HepG2 (cell line): ENCODE results near the gene SLC2A2. TPM values are rescaled to one million over a fixed set of nuclear protein-coding genes. Genes with fewer than 3 reads are reported as not detected.

Experiments
- ARNT ChIP-seq: fragments of 450-650 bp; IDR thresholded peaks from 2 replicates; pipeline ENCODE4 v1.6.1; 2017
- CHCHD3 ChIP-seq: sonication (generic); formaldehyde crosslinking; IDR thresholded peaks from 2 replicates; pipeline ENCODE4 v1.8.0; 2022; ENCODE audit warnings: mild to moderate bottlenecking, missing genetic modification reagents, moderate library complexity
- ELF3 ChIP-seq: IDR thresholded peaks from 2 replicates; pipeline ENCODE4 v1.6.1; 2016; ENCODE audit warnings: missing genetic modification reagents, missing compliant biosample characterization
- FOXM1 ChIP-seq: sonication (generic); formaldehyde crosslinking; IDR thresholded peaks from 2 replicates; pipeline ENCODE4 v1.5.0; 2020; ENCODE audit warnings: missing genetic modification reagents
- GTF3A ChIP-seq: sonication (generic); formaldehyde crosslinking; conservative IDR thresholded peaks from 2 replicates; pipeline ENCODE4 v1.4.0; 2020; ENCODE audit warnings: mild to moderate bottlenecking, missing genetic modification reagents
- MBNL3 ChIP-seq: fragments of 250-450 bp; sonication (Bioruptor Pico); conservative IDR thresholded peaks from 2 replicates; pipeline ENCODE4 v1.8.0; 2022; ENCODE audit warnings: mild to moderate bottlenecking, inconsistent platforms
- NR2F6 ChIP-seq, 2 experiments: IDR thresholded peaks; 2 replicates each; pipeline ENCODE4 v1.6.1; 2016; ENCODE audit warnings: antibody characterized with exemption in 1 of 2, mild to moderate bottlenecking in 1 of 2
- NRL ChIP-seq: sonication (generic); formaldehyde crosslinking; IDR thresholded peaks from 2 replicates; pipeline ENCODE4 v1.5.0; 2020; ENCODE audit warnings: missing genetic modification reagents, mild to moderate bottlenecking, moderate library complexity, borderline replicate concordance
- PHF21A ChIP-seq: sonication (generic); formaldehyde crosslinking; IDR thresholded peaks from 2 replicates; pipeline ENCODE4 v1.5.0; 2020; ENCODE audit warnings: mild to moderate bottlenecking, missing genetic modification reagents
- TBX2 ChIP-seq: sonication (generic); formaldehyde crosslinking; IDR thresholded peaks from 2 replicates; pipeline ENCODE4 v1.5.0; 2020; ENCODE audit warnings: missing genetic modification reagents, mild to moderate bottlenecking, borderline replicate concordance
- XBP1 ChIP-seq: sonication (generic); formaldehyde crosslinking; IDR thresholded peaks from 2 replicates; pipeline ENCODE4 v1.5.0; 2020; ENCODE audit warnings: missing genetic modification reagents
- XRCC5 ChIP-seq: fragments of 200-400 bp; formaldehyde crosslinking; optimal IDR thresholded peaks from 2 replicates; pipeline ENCODE3; 2017; ENCODE audit warnings: mild to moderate bottlenecking, low read length
- ZBTB7B ChIP-seq: sonication (generic); formaldehyde crosslinking; IDR thresholded peaks from 2 replicates; pipeline ENCODE4 v1.4.0; 2020; ENCODE audit warnings: missing genetic modification reagents
- ZFX ChIP-seq: sonication (generic); formaldehyde crosslinking; IDR thresholded peaks from 2 replicates; pipeline ENCODE4 v1.4.0; 2020; ENCODE audit warnings: mild to moderate bottlenecking, low read depth, missing genetic modification reagents, moderate library complexity
- ZNF124 ChIP-seq: sonication (generic); formaldehyde crosslinking; IDR thresholded peaks from 2 replicates; pipeline ENCODE4 v1.4.0; 2020; ENCODE audit warnings: missing genetic modification reagents
- ZNF34 ChIP-seq: sonication (generic); formaldehyde crosslinking; IDR thresholded peaks from 2 replicates; pipeline ENCODE4 v1.4.0; 2020; ENCODE audit warnings: mild to moderate bottlenecking, missing genetic modification reagents, borderline replicate concordance
- polyA plus RNA-seq, 8 experiments: library from polyadenylated mRNA; depleted of rRNA in 3 of 8; stranded (reverse) in 7 of 8; unstranded in 1 of 8; fragments of >200 nt; fragmentation: Illumina TruSeq in 4 of 8; extraction: Trizol in 4 of 8; gene quantifications; 2 replicates each; pipeline versions ENCODE4 v1.2.1 to v1.2.3, GENCODE V29; 2011 to 2016; ENCODE audit warnings: low read depth in 4 of 8, missing spikeins in 1 of 8, mixed read lengths in 1 of 8; ENCODE audit not compliant: insufficient read depth in 1 of 8
- total RNA-seq, 5 experiments: library from RNA; depleted of rRNA; stranded (reverse); fragments of >200 nt; fragmentation: Illumina TruSeq; extraction: Trizol; gene quantifications; 2 replicates each; pipeline ENCODE4 v1.2.3, GENCODE V29; 2016; ENCODE audit warnings: low read depth in 1 of 5
- TF ChIP-seq, protein P1 (sequence below): sonication (generic); formaldehyde crosslinking; IDR thresholded peaks from 2 replicates; pipeline ENCODE4 v1.4.0; 2020; ENCODE audit warnings: missing genetic modification reagents, mild to moderate bottlenecking, borderline replicate concordance
- TF ChIP-seq, protein P2 (sequence below): sonication (generic); formaldehyde crosslinking; IDR thresholded peaks from 2 replicates; pipeline ENCODE4 v1.9.0; 2021; ENCODE audit warnings: missing genetic modification reagents, borderline replicate concordance
- TF ChIP-seq, protein P3 (sequence below): sonication (generic); formaldehyde crosslinking; IDR thresholded peaks from 2 replicates; pipeline ENCODE4 v1.4.0; 2020; ENCODE audit warnings: mild to moderate bottlenecking, missing genetic modification reagents
- TF ChIP-seq, protein P4 (sequence below): sonication (generic); formaldehyde crosslinking; IDR thresholded peaks from 2 replicates; pipeline ENCODE4 v1.5.0; 2020; ENCODE audit warnings: missing genetic modification reagents
- TF ChIP-seq, protein P5 (sequence below): sonication (generic); formaldehyde crosslinking; IDR thresholded peaks from 2 replicates; pipeline ENCODE4 v1.9.0; 2022; ENCODE audit warnings: missing genetic modification reagents, mild to moderate bottlenecking, borderline replicate concordance

SLC2A2 gene
- total and polyA plus RNA-seq, 2 of the 13 experiments (the other 11 are each of a cell fraction or from before 2014, with no cell fraction given) = 19.5 to 23.2 TPM

DNA sequence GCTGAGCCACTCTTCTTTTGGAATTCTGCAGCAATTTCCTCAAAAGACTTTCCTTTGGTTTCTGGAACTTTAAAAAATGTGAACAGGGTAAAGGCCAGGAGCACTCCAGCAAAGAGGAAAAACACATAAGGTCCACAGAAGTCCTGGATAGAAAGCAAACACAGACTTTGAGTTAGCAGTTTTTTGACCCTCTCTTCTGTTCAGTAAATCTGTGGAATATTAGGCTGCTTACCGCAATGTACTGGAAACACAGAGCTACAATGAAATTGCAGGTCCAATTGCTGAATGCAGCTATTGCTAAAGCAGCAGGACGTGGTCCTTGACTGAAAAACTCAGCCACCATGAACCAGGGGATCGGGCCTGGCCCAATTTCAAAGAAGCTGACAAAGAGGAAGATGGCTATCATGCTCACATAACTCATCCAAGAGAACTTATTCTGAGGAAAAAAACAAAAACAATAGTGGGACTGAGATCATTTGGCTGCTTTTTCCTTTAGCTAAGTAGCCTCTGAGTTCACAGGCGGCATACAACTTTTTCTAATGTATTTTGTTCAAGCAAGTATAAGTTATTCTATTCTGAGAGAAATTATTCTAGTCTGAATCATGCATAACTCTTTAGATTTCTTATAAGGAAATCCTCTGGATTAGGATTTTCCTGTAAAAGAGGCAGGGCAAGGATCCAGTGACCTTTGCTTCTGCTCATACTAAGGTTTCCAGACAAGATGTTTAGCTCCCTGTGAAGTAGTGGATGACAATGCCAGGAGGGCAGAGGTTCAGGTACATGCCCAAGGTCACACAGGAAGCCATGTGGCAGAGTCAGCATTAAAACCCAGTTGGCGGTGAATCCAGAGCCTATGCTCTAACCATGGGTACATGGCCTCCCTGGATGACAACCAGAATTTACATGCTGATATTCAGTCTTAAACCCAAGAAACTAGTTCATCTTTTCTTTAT lies 28.3 kb downstream of the SLC2A2 start (continued):
- TF ChIP-seq, protein P1, sequence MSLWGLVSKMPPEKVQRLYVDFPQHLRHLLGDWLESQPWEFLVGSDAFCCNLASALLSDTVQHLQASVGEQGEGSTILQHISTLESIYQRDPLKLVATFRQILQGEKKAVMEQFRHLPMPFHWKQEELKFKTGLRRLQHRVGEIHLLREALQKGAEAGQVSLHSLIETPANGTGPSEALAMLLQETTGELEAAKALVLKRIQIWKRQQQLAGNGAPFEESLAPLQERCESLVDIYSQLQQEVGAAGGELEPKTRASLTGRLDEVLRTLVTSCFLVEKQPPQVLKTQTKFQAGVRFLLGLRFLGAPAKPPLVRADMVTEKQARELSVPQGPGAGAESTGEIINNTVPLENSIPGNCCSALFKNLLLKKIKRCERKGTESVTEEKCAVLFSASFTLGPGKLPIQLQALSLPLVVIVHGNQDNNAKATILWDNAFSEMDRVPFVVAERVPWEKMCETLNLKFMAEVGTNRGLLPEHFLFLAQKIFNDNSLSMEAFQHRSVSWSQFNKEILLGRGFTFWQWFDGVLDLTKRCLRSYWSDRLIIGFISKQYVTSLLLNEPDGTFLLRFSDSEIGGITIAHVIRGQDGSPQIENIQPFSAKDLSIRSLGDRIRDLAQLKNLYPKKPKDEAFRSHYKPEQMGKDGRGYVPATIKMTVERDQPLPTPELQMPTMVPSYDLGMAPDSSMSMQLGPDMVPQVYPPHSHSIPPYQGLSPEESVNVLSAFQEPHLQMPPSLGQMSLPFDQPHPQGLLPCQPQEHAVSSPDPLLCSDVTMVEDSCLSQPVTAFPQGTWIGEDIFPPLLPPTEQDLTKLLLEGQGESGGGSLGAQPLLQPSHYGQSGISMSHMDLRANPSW (CRISPR knock-in tag) = no peak
- TF ChIP-seq ZNF34 = no peak; the same call in 1 of the 2 replicates
- TF ChIP-seq PHF21A (CRISPR knock-in tag) = peak; percentile 91
- no peak for TF ChIP-seq FOXM1 (CRISPR knock-in tag)
- TF ChIP-seq ARNT = no peak
- TF ChIP-seq ELF3 = peak; percentile 76
- TF ChIP-seq ZNF124 (CRISPR knock-in tag) = peak; percentile 53
- no peak for TF ChIP-seq CHCHD3
- TF ChIP-seq, protein P2, sequence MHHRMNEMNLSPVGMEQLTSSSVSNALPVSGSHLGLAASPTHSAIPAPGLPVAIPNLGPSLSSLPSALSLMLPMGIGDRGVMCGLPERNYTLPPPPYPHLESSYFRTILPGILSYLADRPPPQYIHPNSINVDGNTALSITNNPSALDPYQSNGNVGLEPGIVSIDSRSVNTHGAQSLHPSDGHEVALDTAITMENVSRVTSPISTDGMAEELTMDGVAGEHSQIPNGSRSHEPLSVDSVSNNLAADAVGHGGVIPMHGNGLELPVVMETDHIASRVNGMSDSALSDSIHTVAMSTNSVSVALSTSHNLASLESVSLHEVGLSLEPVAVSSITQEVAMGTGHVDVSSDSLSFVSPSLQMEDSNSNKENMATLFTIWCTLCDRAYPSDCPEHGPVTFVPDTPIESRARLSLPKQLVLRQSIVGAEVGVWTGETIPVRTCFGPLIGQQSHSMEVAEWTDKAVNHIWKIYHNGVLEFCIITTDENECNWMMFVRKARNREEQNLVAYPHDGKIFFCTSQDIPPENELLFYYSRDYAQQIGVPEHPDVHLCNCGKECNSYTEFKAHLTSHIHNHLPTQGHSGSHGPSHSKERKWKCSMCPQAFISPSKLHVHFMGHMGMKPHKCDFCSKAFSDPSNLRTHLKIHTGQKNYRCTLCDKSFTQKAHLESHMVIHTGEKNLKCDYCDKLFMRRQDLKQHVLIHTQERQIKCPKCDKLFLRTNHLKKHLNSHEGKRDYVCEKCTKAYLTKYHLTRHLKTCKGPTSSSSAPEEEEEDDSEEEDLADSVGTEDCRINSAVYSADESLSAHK (CRISPR knock-in tag) = no peak
- TF ChIP-seq NRL (CRISPR knock-in tag) = no peak
- no peak; the same call in 1 of the 2 replicates for TF ChIP-seq ZBTB7B (CRISPR knock-in tag)
- no peak for TF ChIP-seq XBP1 (CRISPR knock-in tag)
- TF ChIP-seq TBX2 (CRISPR knock-in tag) = peak; percentile 41; the same call in 1 of the 2 replicates
- TF ChIP-seq, protein P3, sequence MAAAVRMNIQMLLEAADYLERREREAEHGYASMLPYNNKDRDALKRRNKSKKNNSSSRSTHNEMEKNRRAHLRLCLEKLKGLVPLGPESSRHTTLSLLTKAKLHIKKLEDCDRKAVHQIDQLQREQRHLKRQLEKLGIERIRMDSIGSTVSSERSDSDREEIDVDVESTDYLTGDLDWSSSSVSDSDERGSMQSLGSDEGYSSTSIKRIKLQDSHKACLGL (CRISPR knock-in tag) = no peak
- TF ChIP-seq GTF3A (CRISPR knock-in tag) = 0 out of 2 replicates have a peak, but pooled peaks have one; percentile 54
- no peak for TF ChIP-seq XRCC5
- TF ChIP-seq NR2F6 (IDR thresholded peaks at IDR 0.05) = peak; percentile 26; the same call in 1 of the 2 replicates
- peak; percentile 69 for TF ChIP-seq NR2F6 (CRISPR knock-in tag; IDR thresholded peaks at IDR 0.05)
- peak; percentile 45; the same call in 1 of the 2 replicates for TF ChIP-seq ZFX (CRISPR knock-in tag)
- no peak for TF ChIP-seq MBNL3
- TF ChIP-seq, protein P4, sequence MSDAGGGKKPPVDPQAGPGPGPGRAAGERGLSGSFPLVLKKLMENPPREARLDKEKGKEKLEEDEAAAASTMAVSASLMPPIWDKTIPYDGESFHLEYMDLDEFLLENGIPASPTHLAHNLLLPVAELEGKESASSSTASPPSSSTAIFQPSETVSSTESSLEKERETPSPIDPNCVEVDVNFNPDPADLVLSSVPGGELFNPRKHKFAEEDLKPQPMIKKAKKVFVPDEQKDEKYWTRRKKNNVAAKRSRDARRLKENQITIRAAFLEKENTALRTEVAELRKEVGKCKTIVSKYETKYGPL (CRISPR knock-in tag) = no peak
- TF ChIP-seq, protein P5, sequence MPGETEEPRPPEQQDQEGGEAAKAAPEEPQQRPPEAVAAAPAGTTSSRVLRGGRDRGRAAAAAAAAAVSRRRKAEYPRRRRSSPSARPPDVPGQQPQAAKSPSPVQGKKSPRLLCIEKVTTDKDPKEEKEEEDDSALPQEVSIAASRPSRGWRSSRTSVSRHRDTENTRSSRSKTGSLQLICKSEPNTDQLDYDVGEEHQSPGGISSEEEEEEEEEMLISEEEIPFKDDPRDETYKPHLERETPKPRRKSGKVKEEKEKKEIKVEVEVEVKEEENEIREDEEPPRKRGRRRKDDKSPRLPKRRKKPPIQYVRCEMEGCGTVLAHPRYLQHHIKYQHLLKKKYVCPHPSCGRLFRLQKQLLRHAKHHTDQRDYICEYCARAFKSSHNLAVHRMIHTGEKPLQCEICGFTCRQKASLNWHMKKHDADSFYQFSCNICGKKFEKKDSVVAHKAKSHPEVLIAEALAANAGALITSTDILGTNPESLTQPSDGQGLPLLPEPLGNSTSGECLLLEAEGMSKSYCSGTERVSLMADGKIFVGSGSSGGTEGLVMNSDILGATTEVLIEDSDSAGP (CRISPR knock-in tag) = no peak
